ENCODE measurements around the gene SAC3D1.
"Not testable (repeated sequence)": the region's sequence is repeated elsewhere in the genome, so short reads cannot be mapped to it uniquely, and the experiment has no call there.

The SAC3D1 gene

DNA sequence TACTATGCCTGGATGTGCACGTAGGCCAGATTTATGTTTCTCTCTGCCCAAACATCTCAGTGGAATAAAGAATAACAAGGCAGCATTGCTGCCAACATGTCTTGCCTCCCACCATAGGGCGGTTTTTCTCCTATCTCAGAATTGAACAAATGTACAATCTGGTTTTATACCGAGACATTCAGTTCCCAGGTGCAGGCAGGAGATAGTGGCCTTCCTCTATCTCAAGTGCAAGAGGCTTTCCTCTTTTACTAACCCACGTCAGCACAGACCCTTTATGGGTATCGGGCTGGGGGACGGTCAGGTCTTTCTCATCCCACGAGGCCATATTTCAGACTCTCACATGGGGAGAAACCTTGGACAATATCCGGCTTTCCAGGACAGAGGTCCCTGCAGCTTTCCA is 17.5 kb upstream of the SAC3D1 start:
- not testable (repeated sequence) for DNase-seq (ENCODE audit: low read depth, low spot score)

- no peak for DNase-seq (ENCODE audit: low read depth, low spot score)
Observed at GRCh38 chr11:65026810-65027209, 14.2 kb upstream of the SAC3D1 start.

DNA sequence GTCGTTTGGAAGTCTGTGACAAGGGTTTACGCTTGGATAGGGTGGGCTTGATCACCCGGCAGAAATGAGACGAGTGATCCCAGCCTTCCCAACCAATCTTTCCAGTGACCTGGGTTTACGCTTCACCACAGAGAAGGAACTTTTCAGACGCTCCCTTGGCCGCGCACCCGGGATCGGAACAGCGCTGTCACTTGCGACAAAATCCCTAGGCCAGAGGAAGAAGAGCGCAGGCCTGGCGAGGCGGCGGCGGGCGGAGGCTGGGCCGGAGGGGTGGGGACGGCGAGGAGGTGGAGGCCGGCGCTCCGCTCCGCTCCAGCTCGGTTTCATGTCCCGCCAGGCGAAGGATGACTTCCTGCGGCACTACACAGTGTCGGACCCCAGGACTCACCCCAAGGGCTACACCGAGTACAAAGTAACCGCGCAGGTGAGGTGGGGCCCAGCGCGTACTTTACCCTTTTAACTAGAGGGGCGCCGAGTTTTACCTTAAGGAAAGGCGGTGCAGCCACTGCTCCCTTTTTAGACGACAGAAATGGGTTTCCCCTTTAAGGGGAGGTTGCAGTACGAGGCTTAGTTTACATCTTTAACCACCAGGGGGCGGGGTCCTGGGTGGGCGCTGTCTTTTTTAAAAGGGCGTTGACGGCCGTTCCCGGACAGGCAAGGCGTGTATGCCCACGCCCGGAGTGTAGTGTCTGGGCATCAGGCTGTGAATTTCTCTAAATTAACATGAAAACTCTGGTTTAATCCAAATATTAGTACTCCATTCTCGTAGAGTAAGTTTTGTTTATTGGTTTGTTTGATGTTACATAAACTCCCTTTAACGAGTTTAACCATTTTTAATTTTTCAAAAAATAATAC is 13.6 kb upstream of the SAC3D1 start, which contains the start of gene SNX15:
TSS of gene SNX15 (plus strand) at position 227 of the 855 bp plus-strand sequence. CDS start at position 326, 99 bp downstream.
- DNase-seq (ENCODE audit: low read depth, low spot score) = peak; percentile 90

GRCh38 chr11:65032216-65032615 is 8.8 kb upstream of the SAC3D1 start:
- DNase-seq (ENCODE audit: low read depth, low spot score) = no peak

- no peak for DNase-seq (ENCODE audit: low read depth, low spot score)
Observed at GRCh38 chr11:65034423-65034822, 6.6 kb upstream of the SAC3D1 start.

DNA sequence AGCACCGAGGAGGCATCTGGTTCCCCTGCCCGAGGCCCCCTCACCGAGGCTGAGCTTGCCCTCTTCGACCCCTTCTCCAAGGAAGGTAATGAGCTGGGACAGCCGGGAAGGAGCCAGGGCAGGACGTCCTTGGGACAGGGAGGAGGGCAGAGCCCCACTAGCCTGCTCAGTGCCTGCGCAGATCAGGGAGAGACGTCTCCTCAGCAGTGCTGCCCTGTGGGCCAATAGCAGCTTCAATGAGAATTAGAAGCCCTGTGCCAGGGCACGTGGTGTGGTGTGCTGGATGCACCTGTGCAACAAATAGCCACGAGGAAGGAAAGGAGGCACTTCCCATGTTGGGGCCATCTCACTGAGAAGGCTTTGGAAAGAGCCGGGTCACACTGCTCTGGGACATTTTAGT is 5.4 kb upstream of the SAC3D1 start:
- DNase-seq (ENCODE audit: low read depth, low spot score) = no peak

DNA sequence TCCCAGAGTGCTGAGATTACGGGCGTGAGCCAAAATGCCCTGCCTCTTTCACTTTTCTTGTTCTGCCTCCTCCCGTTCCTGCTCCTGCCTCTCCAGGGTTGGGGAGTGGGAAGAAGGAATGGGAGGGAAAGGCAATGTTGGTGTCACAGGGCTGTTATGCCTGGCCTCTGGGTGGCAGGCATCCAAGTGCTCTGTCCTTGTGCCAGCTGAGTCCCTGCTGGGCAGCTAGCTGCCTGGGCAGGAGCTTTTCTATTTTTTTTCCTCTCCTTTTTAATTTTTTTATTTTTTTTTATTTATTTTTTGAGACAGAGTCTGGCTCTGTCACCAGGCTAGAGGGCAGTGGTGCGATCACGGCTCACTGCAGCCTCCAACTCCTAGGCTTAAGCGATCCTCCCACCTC is 4.1 kb upstream of the SAC3D1 start:
- no peak for DNase-seq (ENCODE audit: low read depth, low spot score)

- no peak for DNase-seq (ENCODE audit: low read depth, low spot score)
Observed at GRCh38 chr11:65040520-65040846, 527 bp upstream of the SAC3D1 start.

DNA sequence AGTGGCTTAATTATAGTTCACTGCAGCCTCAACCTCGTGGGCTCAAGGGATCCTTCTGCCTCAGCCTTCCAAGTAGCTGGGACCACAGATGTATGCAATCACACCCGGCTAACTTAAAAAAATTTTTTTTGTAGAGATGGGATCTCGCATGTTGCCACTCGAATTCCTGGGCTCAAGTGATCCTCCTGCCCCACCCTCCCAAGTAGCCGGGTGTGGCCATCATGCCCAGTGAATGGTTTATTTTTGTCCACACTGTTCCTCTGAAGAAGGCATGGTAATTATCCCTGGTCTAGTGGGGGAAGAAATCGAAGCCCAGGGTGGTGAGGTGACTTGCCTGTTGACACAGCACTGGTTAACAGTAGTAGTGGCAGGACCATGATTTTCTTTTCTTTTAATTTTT is 1.9 kb downstream of the SAC3D1 start:
- no peak for DNase-seq (ENCODE audit: low read depth, low spot score)

DNA sequence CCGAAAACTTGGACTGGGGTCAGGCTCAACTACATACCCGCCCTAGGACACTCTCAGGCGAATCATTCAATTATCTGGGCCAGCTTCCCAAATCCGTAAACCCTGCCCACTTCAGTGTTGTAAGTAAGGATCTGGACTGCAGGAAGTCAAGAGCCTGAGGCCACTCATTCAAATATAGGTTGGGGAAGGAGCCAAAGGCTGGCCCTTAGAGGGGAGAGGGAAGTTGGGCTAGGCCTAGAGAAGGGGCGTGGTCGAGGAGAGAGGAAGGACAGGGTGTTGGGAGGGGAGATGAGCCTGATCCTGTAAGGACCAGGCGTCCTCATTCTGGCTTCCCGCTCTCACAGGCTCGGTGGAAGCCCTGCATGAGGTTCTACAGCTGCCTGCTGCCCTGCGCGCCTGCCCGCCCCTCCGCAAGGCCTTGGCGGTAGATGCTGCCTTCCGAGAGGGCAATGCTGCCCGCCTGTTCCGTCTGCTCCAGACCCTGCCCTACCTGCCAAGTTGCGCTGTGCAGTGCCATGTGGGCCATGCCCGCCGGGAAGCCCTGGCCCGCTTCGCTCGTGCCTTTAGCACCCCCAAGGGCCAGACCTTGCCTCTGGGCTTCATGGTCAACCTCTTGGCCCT is 3.0 kb downstream of the SAC3D1 start:
- no peak for DNase-seq (ENCODE audit: low read depth, low spot score)

GRCh38 chr11:65045061-65045460 is 4.1 kb downstream of the SAC3D1 start:
- no peak for DNase-seq (ENCODE audit: low read depth, low spot score)

GRCh38 chr11:65045728-65046127 is 4.7 kb downstream of the SAC3D1 start:
- DNase-seq (ENCODE audit: low read depth, low spot score) = no peak

DNA sequence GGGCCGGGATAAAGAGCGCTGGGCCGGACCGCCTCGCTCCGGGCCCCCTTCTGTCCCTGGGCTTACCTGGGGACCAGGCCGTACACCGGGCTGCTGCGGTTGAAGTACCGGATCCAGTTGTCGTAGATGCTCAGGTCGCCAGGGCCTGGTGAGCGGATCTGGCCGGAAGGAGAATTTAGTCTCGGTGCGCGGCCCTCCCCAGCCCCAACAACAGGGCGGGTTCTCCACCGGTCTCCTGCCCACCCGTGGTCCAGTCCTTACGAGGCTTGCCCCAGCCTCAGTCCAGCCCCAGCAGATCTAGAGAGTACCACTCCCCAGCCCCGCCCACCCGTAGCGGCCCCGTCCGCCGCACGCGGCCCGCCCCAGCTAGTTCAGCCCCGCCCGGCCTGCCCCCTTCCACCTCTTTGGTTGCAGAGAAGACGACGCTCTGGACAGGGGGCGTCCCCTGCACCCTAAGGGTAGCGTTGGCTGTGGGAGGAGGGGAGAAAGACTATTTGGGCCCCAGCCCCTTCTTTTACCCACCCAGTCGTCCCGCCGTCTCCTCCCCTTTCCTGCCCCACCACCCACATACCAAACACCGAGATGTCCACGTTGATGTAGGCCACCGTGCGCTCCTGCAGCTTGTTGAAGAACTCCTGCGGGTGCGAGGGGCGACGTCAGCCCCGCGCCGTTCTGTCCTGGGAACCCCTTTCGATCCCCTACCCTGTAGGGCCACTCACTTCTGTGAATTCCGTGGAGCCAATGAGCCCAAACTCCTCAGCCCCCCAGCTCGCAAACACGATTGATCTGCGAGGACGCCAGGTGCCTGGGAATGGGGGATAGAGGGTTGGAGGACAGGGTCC is 6.8 kb downstream of the SAC3D1 start:
- DNase-seq (ENCODE audit: low read depth, low spot score) = no peak

DNA sequence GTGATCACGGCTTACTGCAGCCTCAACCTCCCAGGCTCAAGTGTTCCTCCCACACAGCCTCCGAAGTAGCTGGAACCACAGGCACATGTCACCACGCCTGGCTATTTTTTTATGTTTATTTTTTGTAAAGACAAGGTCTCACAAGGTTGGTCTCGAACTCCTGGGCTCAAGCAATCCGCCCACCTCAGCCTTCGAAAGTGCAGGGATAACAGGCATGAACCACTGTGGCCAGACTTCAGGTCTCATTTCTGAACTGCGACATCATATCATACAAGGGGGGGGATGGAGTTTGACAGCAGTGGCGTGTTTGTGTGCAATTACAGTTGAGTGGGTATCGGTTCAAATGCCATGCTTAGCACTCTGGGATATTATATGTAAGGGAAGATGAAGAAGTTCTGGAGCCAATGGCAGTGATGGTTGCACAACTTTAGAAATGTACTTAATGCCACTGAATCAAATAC is 10.4 kb downstream of the SAC3D1 start:
- no peak for DNase-seq (ENCODE audit: low read depth, low spot score)

GRCh38 chr11:65053827-65054508 is 13.0 kb downstream of the SAC3D1 start:
- no peak for DNase-seq (ENCODE audit: low read depth, low spot score)

- no peak for DNase-seq (ENCODE audit: low read depth, low spot score)
Observed at GRCh38 chr11:65055538-65055937, 14.5 kb downstream of the SAC3D1 start.

- DNase-seq (ENCODE audit: low read depth, low spot score) = no peak
Observed at GRCh38 chr11:65056999-65057398, 16.0 kb downstream of the SAC3D1 start.

DNA sequence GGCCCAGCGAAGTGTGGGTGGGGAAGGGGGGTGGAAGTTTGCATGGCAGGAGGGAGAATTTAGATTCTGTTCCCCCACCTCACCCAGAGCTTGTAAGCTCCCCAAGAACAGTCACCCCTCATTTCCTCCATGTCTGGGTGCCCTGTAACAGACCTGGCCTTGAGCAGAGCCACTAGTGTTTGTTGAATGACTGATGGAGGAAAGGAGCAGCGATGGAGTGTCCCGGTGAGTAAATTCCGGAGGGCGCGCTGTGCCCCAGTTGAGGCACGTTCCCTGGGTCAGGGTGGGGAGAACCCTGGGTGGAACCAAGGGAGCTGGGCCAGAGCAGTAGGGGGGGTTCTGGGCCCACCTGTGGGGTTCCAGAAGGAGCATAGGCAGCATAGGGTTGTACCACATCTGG is 16.5 kb downstream of the SAC3D1 start:
- no peak for DNase-seq (ENCODE audit: low read depth, low spot score)

DNA sequence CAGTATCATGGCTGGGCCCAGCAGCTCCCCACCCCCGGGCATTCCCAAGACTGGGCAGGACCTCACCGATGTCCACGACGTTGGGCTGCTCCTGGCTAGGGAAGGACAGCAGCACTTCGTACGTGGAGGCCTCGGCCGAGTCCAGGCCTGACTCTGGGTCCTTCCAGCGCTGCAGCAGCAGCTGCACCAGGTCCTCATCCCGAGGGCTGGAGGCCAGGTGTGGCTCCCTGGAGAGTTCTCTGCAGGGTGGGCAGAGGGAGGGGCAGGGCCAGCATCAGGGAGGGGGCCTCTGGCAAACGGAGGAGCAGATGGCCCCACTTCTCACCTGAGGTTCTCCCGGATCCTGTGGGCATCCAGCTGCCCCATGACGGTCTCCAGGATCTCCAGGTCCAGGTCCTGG is 17.0 kb downstream of the SAC3D1 start:
- no peak for DNase-seq (ENCODE audit: low read depth, low spot score)

DNA sequence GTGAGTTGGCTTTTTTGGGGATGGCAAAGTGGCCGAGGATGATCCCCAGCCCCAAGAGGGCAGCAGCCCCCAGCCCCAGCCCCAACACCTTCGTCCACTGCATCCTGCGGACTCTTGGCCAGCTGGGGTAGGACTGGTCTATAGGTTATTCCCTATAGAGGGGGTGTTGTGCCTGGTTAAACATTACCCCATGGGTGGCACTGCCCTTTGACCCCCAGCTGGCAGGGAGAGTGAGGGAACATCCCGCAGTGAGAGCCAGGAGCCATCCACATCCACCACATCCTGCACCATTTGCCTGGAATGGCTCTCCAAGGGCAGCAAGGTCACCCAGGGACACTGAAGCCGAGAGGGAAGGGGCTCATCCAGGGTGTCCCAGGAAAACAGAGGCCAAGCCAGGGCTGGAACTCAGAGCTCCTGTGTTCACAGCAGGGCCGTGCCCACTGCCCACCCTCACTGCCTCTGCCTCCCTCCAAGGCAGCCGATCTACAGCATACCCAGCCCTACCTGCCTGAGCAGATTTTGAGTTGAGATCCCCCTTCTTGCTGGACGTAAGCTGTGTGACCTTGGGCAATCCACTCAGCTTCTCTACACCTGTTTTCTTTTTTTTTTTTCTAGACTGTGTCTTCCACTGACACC is 17.5 kb downstream of the SAC3D1 start, which contains the start of gene NAALADL1:
TSS of gene NAALADL1 (minus strand) at position 135 of the 636 bp plus-strand sequence. CDS start at position 103, 32 bp downstream.
- DNase-seq (ENCODE audit: low read depth, low spot score) = no peak

DNA sequence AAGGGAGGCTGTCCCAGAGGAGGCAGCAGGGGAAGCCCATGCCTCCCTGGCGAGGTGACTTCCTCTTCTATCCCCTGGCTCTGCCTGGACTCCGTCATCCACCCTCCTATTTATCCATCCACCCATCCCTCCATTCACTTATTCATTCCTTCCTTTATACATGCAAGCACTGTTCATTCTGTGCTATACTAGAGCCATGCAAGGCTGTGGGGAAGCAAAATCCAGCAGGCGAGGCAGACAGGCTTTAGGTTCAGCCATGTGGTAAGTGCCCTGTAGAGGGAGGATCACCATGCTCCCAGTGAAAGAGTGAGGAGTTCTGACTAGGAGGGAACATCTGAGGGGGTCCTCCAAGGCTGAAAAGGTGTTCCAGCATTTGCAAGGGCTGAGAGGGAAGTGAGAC is 18.5 kb downstream of the SAC3D1 start:
- no peak for DNase-seq (ENCODE audit: low read depth, low spot score)
